Skeletal muscle satellite cell (primary cell): Measurements from ENCODE around the gene DIS3L2.

Source experiments
- H3K27me3 ChIP-seq: 2 replicates; pipeline ENCODE4 v1.7.0; 2013; ENCODE audit warnings: low read length; ENCODE audit not compliant: control insufficient read depth, insufficient read depth
- H3K36me3 ChIP-seq: 2 replicates; pipeline ENCODE4 v1.7.0; 2013; ENCODE audit warnings: mild to moderate bottlenecking, control low read depth, low read length; ENCODE audit not compliant: insufficient read depth
- H3K4me1 ChIP-seq: 2 replicates; pipeline ENCODE4 v1.7.0; 2013; ENCODE audit warnings: low read length; ENCODE audit not compliant: control insufficient read depth, insufficient read depth
- H3K4me2 ChIP-seq: 2 replicates; pipeline ENCODE4 v1.7.0; 2013; ENCODE audit warnings: mild to moderate bottlenecking, low read length
- H3K4me3 ChIP-seq: 2 replicates; pipeline ENCODE4 v1.7.0; 2013; ENCODE audit warnings: low read length
- H3K9ac ChIP-seq: 2 replicates; pipeline ENCODE4 v1.7.0; 2013; ENCODE audit warnings: mild to moderate bottlenecking, low read depth, low read length, moderate library complexity
- H3K9me3 ChIP-seq: replicated peaks from 2 replicates; pipeline ENCODE4 v1.7.0; 2013; ENCODE audit warnings: mild to moderate bottlenecking, control low read depth, low read length

DIS3L2 gene

GRCh38 chr2:231996797-231997540 lies 35.5 kb downstream of the DIS3L2 start:
- no peaks in the 10 kb centered on the region for H3K27me3 ChIP-seq
- no peaks in the 10 kb centered on the region for H3K36me3 ChIP-seq
- no peak overlapping the region for H3K9ac ChIP-seq
- no peaks in the 10 kb centered on the region for H3K9me3 ChIP-seq
- H3K4me2 ChIP-seq: no peak overlapping the region
- H3K4me3 ChIP-seq: no peak overlapping the region
- peaks cover under 1% of the 10 kb centered on the region for H3K4me1 ChIP-seq

GRCh38 chr2:231998046-231998445 lies 36.5 kb downstream of the DIS3L2 start:
- no peaks in the 10 kb centered on the region for H3K36me3 ChIP-seq
- no peaks in the 10 kb centered on the region for H3K9me3 ChIP-seq
- no peak overlapping the region for H3K9ac ChIP-seq
- H3K4me3 ChIP-seq: no peak overlapping the region
- no peak overlapping the region for H3K4me2 ChIP-seq
- H3K27me3 ChIP-seq: no peaks in the 10 kb centered on the region
- H3K4me1 ChIP-seq: no peaks in the 10 kb centered on the region

- Histone ChIP-seq H3K27me3 (no peaks in the 10 kb centered on the region), H3K9ac (no peak overlapping the region), H3K4me2 (no peak overlapping the region), H3K9me3 (no peaks in the 10 kb centered on the region), H3K4me1 (no peaks in the 10 kb centered on the region), H3K4me3 (no peak overlapping the region), H3K36me3 (no peaks in the 10 kb centered on the region)
Measured at GRCh38 chr2:232000439-232000838, 38.9 kb downstream of the DIS3L2 start.

- H3K4me3 ChIP-seq: no peak overlapping the region
- H3K36me3 ChIP-seq: no peaks in the 10 kb centered on the region
- no peaks in the 10 kb centered on the region for H3K4me1 ChIP-seq
- no peak overlapping the region for H3K4me2 ChIP-seq
- no peaks in the 10 kb centered on the region for H3K9me3 ChIP-seq
- no peak overlapping the region for H3K9ac ChIP-seq
- H3K27me3 ChIP-seq: no peaks in the 10 kb centered on the region
Measured at GRCh38 chr2:232001073-232001472, 39.6 kb downstream of the DIS3L2 start.

GRCh38 chr2:232006253-232006652 lies 44.7 kb downstream of the DIS3L2 start:
- H3K36me3 ChIP-seq: no peaks in the 10 kb centered on the region
- peaks cover 7% of the 10 kb centered on the region for H3K4me1 ChIP-seq
- H3K4me3 ChIP-seq: no peak overlapping the region
- H3K9me3 ChIP-seq: no peaks in the 10 kb centered on the region
- no peaks in the 10 kb centered on the region for H3K27me3 ChIP-seq
- H3K4me2 ChIP-seq: no peak overlapping the region
- H3K9ac ChIP-seq: no peak overlapping the region

- Histone ChIP-seq H3K4me2 (no peak overlapping the region), H3K4me1 (peaks cover 21% of the 10 kb centered on the region)
Measured at GRCh38 chr2:232008907-232009638, 47.6 kb downstream of the DIS3L2 start.

GRCh38 chr2:232009639-232010274 lies 48.2 kb downstream of the DIS3L2 start:
- Histone ChIP-seq H3K36me3 (no peaks in the 10 kb centered on the region), H3K4me2 (no peak overlapping the region), H3K4me3 (no peak overlapping the region), H3K27me3 (no peaks in the 10 kb centered on the region), H3K4me1 (peaks cover 27% of the 10 kb centered on the region), H3K9ac (no peak overlapping the region), H3K9me3 (no peaks in the 10 kb centered on the region)

More at GRCh38 chr2:232008907-232009638, 47.6 kb downstream of the DIS3L2 start:
- Histone ChIP-seq H3K4me3 (no peak overlapping the region), H3K9ac (no peak overlapping the region), H3K9me3 (no peaks in the 10 kb centered on the region), H3K27me3 (no peaks in the 10 kb centered on the region), H3K36me3 (no peaks in the 10 kb centered on the region)

GRCh38 chr2:232013701-232014353 lies 52.3 kb downstream of the DIS3L2 start:
- Histone ChIP-seq H3K9ac (peak overlapping the region; percentile 6), H3K4me2 (peak overlapping the region; percentile 34), H3K27me3 (no peaks in the 10 kb centered on the region), H3K4me1 (peaks cover 27% of the 10 kb centered on the region), H3K36me3 (peaks cover 6% of the 10 kb centered on the region), H3K4me3 (no peak overlapping the region), H3K9me3 (no peaks in the 10 kb centered on the region)

- H3K4me3 ChIP-seq: no peak overlapping the region
- no peaks in the 10 kb centered on the region for H3K27me3 ChIP-seq
- peaks cover 6% of the 10 kb centered on the region for H3K36me3 ChIP-seq
- no peaks in the 10 kb centered on the region for H3K9me3 ChIP-seq
- H3K9ac ChIP-seq: no peak overlapping the region
- no peak overlapping the region for H3K4me2 ChIP-seq
- H3K4me1 ChIP-seq: peaks cover 20% of the 10 kb centered on the region
Measured at GRCh38 chr2:232014681-232015080, 53.2 kb downstream of the DIS3L2 start.

GRCh38 chr2:232018181-232018580 lies 56.7 kb downstream of the DIS3L2 start:
- H3K36me3 ChIP-seq: peaks cover 7% of the 10 kb centered on the region
- no peak overlapping the region for H3K4me3 ChIP-seq
- H3K27me3 ChIP-seq: no peaks in the 10 kb centered on the region

GRCh38 chr2:232022718-232023117 lies 61.2 kb downstream of the DIS3L2 start:
- peaks cover 20% of the 10 kb centered on the region for H3K36me3 ChIP-seq
- no peak overlapping the region for H3K4me2 ChIP-seq
- no peak overlapping the region for H3K9ac ChIP-seq
- H3K4me1 ChIP-seq: no peaks in the 10 kb centered on the region
- H3K27me3 ChIP-seq: no peaks in the 10 kb centered on the region
- H3K4me3 ChIP-seq: no peak overlapping the region
- no peaks in the 10 kb centered on the region for H3K9me3 ChIP-seq

More at GRCh38 chr2:232018181-232018580, 56.7 kb downstream of the DIS3L2 start:
- no peak overlapping the region for H3K4me2 ChIP-seq
- H3K9ac ChIP-seq: no peak overlapping the region
- H3K9me3 ChIP-seq: no peaks in the 10 kb centered on the region
- H3K4me1 ChIP-seq: peaks cover 14% of the 10 kb centered on the region
